ENCODE data around the gene MINDY3.
"Not testable (repeated sequence)": the region's sequence is repeated elsewhere in the genome, so short reads cannot be mapped to it uniquely, and the experiment has no call there.

MINDY3 gene

GRCh38 chr10:15859906-15860691 is at the start of gene MINDY3:
TSS of gene MINDY3 (minus strand) at chr10:15860507. CDS start at chr10:15860299, 208 bp downstream.
- peak; percentile 81 for DNase-seq (ENCODE audit: low spot score)

DNA sequence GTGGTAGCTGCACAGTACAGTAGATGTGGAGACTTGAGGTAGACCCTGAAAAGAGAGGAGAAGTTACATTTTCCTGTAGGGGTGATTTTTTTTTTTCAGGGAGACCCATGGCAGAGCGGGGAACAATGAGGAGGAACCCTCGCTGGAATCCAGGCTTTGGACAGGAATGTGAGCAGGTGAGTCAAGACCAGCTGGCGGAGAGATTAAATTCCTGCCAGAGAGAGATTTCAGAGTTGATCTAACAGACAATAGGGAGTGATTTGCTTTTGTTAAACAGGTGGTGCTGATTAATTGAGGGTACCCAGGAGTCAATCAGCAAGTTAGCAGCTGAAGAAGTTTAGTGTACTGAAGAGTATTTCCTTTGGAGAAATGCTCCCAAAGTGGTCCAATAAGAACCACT is 41.6 kb upstream of the MINDY3 start:
- no peak for DNase-seq (ENCODE audit: low spot score)

DNA sequence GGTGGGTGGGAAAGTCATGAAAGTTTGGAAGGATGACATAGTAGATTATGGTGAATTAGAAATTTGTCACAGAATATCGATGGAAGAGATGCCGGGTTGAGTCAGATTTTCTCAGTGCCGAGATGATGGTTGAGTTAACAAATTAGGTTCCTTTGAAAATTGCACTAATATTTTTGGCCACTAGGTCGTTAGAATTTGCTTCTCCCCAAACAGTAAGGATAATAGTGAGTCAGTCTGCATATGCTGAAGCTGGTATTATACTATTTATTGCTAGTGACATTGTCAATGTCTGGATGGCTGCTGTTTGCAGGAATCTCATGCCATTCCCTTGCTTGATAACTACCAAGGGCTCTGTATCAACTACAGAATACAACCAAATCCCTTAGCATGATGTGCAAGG is 37.7 kb upstream of the MINDY3 start:
- no peak for DNase-seq (ENCODE audit: low spot score)

GRCh38 chr10:15897287-15897686 is 37.0 kb upstream of the MINDY3 start:
- no peak for DNase-seq (ENCODE audit: low spot score)

DNA sequence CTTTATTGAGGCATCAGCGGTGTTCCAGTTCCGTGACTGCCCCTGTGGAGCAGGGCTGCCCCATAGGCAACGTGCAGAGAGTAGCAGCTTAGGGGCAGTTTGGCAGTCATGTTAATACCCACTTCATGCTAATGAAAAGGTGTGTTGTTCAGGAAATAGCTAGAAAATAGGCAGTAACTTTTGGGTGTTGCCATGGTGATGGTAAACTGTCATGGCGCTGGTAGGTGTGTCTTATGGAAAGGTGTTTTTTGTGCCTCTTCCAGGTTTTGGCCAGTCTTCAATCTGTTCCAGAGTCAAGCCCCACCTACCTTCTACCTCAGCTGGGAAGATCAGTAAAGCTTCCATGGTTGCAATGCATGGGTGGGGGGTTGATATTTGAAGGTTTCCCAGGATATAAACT is 36.3 kb upstream of the MINDY3 start:
- DNase-seq (ENCODE audit: low spot score), result no peak

DNA sequence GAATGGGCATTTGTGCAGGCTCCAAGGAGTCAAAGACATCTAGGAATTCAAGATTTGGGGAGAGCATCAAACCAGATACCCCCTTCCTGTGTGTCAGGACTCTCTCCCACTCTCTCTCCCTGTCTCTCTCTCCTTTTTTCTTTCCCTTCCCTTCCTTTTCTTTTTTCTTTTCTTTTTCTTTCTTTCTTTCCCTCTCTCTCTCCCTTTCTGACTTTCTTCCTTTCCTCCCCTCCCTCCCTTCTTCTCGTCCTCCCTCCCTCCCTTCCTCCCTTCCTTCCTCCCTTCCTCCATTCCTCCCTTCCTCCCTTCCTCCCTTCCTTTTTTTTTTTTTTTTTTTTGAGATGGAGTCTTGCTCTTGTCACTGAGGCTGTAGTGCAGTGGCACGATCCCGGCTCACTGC is 24.1 kb upstream of the MINDY3 start:
- no peak for DNase-seq (ENCODE audit: low spot score)

DNA sequence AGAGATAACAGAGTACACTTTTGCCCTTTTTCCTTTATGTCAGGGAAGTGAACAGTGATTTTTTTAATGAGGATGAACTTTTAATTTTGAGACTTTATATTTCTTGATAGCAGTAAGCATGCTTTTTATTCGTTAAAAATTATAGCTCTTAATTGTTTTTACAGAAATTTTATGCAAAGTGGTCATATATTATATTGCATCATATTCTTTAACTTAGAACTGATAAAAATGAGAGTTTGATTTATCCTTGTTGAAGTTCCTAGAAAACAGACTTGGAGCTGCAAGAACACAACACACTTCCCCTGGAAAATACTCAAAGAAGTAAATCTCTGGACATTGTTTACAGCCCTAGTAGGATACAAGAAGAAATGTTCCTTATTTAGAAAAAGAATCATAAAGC is 21.2 kb upstream of the MINDY3 start:
- DNase-seq (ENCODE audit: low spot score), result no peak

- DNase-seq (ENCODE audit: low spot score), result no peak
Observed at GRCh38 chr10:15879663-15880062, 19.4 kb upstream of the MINDY3 start.

DNA sequence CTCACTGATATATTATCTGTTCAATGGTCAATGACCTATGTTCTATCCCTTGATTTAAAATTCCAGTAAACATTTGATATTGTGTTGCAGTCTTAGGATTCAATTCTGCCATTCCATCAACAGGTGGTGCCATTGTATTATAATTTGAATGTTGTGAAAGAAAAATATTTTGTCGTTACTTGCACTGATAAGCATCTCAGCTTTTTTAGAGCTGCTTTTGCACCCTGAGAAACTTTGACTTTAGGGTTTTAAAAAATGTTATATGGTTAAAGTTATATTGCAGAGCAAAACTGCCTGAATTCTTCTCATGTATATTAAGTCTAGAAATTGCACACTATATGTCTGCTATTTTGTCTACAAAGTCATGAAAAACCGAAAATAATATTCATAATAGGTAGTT is 18.8 kb upstream of the MINDY3 start:
- no peak for DNase-seq (ENCODE audit: low spot score)

DNA sequence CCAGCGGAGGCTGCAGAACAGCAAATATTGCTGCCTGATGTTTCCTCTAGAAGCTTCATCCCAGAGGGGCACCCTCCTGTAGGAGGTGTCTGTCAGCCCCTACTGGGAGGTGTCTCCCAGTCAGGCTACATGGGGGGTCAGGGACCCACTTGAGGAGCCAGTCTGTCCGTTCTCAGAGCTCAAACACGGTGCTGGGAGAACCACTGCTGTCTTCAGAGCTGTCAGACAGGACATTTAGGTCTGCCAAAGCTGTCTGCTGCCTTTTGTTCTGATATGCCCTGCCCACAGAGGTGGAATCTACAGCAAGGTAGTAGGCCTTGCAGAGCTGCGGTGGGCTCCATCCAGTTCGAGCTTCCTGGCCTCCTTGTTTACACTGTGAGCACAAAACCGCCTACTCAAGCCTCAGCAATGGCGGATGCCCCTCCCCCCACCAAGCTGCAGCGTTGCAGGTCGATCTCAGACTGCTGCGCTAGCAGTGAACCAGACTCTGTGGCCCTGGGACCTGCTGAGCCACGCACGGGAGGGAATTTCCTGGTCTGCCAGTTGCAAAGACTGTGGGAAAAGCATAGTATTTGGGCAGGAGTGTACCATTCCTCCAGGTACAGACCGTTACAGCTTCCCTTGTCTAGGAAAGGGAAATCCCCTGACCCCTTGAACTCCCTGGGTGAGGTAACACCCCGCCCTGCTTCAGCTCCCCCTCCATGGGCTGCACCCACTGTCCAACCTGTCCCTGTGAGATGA is 17.7 kb upstream of the MINDY3 start:
- DNase-seq (ENCODE audit: low spot score), result no peak

GRCh38 chr10:15876274-15876673 is 16.0 kb upstream of the MINDY3 start:
- DNase-seq (ENCODE audit: low spot score), result not testable (repeated sequence)

DNA sequence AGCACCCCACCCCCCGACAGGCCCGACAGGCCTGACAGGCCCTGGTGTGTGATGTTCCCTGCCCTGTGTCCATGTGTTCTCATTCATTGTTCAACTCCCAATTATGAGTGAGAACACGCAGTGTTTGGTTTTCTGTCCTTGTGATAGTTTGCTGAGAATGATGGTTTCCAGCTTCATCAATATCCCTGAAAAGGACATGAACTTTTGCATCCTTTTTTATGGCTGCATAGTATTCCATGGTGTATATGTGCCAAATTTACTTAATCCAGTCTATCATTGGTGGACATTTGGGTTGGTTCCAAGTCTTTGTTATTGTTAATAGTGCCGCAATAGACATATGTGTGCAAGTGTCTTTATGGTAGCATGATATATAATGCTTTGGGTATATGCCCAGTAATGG is 12.3 kb upstream of the MINDY3 start:
- DNase-seq (ENCODE audit: low spot score), result not testable (repeated sequence)

GRCh38 chr10:15871823-15872222 is 11.5 kb upstream of the MINDY3 start:
- DNase-seq (ENCODE audit: low spot score), result no peak

DNA sequence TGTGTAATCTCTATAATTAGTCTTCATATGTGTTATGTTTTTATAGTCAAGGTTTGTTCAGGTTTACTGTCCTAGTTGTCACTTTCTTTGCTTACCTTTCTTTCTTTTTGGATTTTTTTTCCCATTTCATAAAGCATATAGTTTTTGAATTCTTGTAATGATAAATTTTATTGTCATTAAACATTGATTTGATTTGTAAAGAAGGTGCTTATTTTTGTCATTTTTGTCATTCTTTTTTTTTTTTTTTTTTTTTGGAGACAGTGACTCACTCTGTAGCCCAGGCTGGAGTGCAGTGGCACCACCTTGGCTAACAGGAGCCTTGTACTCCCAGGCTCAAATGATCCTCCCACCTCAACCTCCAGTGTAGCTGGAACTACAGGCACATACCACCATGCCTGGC is 9.6 kb upstream of the MINDY3 start:
- DNase-seq (ENCODE audit: low spot score), result no peak

DNA sequence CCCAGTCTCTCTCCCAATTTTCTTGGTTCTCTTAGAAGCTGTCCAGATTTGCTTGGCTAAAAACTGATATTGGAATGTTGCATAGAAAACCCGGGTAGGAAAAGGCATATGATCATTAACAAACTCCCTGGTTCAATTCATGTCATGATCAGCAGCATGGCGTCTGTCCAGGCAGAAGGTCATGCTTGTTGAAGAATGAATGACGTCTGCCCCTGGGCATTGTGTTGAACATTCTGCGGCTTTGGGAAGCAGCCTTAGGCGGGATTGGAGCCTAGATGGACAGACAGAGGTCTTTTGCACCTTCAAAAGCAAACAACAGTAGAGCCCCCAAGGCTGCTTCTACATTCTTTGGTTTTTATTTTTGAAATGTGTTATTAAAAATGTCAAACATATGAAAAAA is 7.7 kb upstream of the MINDY3 start:
- DNase-seq (ENCODE audit: low spot score), result no peak

GRCh38 chr10:15865304-15865703 is 5.0 kb upstream of the MINDY3 start:
- DNase-seq (ENCODE audit: low spot score), result no peak

DNA sequence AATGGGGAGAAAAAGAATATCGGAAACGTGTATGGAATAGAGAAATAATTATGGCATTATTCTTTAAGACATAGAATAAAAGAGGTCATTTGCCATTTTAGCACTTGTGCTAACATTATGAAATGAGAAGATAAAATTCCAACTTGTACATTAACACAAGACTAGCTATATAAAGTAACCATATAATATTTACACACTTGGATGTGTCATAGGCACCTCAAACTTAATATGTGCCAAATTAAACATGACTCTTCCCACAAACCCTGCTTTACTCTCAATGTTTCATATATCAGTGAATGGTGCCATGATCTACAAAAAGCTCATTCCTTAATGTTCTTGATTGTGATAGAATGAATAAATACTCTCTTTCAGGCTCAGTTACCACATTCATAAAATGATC is 4.1 kb upstream of the MINDY3 start:
- no peak for DNase-seq (ENCODE audit: low spot score)

- no peak for DNase-seq (ENCODE audit: low spot score)
Observed at GRCh38 chr10:15863733-15864132, 3.4 kb upstream of the MINDY3 start.

- no peak for DNase-seq (ENCODE audit: low spot score)
Observed at GRCh38 chr10:15863323-15863722, 3.0 kb upstream of the MINDY3 start.

GRCh38 chr10:15860692-15861201 is 440 bp upstream of the MINDY3 start:
- no peak for DNase-seq (ENCODE audit: low spot score)

DNA sequence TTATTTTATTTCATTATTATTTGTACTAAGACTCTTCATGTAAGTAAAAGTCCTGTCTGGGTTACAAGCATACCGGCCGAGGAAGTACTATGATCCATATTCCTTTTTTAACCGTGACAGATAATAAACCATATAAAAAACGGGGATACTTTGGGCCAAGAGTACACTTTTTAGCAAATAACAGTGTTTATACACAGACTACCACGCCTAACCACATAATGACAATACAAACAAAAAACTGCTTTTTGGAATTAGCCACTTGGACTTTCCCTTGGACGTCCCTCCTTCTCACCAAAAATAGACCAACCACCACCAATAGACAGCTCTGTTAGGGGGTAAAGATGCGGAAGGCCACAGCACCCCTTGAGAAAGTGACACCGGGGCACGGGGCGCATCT is 800 bp downstream of the MINDY3 start:
- DNase-seq (ENCODE audit: low spot score), result no peak

GRCh38 chr10:15858861-15859281 is 1.4 kb downstream of the MINDY3 start:
- DNase-seq (ENCODE audit: low spot score), result no peak

GRCh38 chr10:15857107-15857575 is 3.2 kb downstream of the MINDY3 start:
- no peak for DNase-seq (ENCODE audit: low spot score)

Data from ecto neural progenitor cell (in vitro differentiated cells).